ENCODE results near the gene CRHBP. TPM values are rescaled to one million over a fixed set of nuclear protein-coding genes. Genes with fewer than 3 reads are reported as not detected.
"Not testable (repeated sequence)": the region's sequence is repeated elsewhere in the genome, so short reads cannot be mapped to it uniquely, and the experiment has no call there.

The CRHBP gene
- polyA plus RNA-seq, 1 donor = 0.45 TPM

DNA sequence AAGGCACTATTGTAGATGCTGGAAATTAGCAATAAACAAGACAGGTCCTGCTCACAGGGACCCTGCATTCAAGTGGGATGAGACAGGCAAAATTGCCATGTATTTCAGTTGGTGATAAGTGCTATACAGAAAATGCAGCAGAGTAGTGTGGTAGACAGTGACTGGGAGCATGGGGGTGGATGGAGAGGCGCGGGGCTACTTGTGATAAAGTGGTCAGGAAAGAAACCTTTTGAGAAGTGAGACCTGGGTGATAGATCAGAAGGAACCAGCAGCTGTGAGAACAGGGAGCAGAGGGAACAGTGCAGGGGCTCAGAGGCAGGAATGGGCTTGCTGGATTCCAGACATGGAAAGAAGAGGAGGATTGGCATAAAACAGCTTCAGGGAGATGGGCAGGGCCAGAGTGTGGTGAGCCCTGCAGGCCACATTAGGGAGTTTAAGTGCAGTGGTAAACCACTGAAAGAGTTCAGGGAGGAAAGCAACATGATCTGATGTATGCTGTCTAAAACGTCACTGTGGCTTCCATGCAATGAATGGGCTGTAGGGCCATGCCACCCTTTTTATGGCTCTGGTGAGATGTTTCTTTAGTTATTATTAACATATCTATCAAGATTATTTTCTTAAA is 7.3 kb downstream of the CRHBP start:
- no peak for DNase-seq

DNA sequence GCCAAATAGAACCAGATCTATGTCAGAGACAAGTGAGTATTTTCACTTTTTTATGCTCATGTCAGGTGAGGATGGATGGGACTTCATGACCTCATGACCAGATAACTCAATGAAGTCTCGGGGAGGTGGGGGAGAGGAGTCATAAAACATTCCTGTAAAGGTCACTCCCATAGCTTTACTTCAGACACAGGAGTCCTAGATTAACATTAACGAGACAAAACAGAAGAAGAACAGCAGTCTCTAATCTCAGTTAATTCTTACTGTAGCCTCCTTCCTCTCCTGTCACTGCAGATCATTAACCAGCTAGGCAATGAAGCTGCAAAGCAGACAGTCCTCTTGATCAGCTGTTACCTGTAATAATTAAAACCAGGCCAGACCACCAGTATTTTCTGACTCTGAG is 11.2 kb downstream of the CRHBP start:
- DNase-seq = no peak

DNA sequence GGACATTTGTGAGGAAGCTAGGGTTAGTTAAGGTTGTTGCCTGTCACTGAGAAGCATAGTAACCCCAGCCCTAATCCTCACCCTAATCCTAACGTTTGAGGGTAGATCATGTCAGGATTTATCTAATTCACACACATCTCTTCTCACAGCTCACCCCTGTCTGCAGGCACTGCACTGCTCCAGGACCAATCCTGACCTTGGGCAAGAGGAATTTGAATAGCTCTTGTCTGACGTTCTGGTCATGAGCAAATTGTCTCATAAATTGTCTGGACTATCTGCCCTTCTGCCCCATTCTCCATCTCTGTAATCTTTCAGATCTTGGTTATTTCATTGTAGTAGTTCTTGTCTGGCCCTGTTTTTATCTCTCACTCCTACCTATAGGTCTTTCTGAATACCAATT is 18.7 kb downstream of the CRHBP start:
- no peak for DNase-seq

DNA sequence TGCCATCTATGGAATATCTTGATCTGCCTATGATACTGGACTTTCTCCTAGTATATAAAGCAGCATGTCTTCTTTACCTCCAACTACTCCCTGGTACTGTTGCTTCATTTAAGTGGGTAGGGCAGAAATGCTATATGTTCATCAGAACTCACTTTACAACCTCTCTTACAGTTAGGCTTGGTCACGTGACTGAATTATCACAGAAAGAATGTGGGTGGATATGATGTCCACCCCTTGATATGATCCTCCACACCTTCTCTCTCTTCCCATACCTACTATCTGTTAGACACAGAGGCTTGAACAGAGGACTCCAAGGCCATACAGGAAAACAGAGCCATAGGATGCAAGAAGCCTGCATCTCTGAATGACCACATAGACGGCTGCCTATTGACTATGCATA is 19.8 kb downstream of the CRHBP start:
- DNase-seq = no peak

DNA sequence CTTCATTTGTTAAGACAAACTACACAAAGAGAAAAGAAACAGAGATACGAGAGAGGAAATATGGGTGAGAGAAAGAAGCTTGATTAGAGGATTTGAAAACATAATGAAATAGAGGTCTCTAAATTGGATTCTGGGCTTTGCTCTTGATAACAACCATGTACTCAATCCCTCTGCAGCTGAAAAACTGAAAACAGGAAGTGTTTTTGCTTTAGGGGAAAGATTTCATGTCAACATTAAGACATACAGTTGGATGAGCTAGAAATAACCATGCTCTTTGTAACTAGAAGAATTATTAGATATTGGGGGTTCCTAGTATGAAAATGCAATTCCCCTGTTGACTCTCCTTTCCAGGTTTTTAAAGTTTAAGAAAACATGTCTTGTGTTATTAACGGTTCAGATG is 21.9 kb downstream of the CRHBP start:
- no peak for DNase-seq

DNA sequence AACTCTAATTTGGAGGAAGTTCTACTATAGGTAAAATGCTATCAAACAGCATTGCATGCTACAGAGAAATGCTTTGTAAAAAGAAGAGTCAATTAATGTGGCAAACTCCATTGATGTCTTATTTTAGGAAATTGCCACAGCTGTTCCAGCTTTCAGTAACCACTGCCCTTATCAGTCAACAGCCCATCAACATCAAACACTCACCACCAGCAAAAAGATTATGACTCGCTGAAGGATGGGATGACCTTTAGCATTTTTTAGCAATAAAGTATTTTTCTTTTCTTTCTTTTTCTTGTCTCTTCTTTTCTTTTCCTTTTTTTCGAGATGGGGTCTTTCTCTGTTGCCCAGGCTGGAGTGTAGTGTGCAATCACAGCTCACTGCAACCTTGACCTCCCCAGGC is 26.0 kb downstream of the CRHBP start:
- DNase-seq = no peak

DNA sequence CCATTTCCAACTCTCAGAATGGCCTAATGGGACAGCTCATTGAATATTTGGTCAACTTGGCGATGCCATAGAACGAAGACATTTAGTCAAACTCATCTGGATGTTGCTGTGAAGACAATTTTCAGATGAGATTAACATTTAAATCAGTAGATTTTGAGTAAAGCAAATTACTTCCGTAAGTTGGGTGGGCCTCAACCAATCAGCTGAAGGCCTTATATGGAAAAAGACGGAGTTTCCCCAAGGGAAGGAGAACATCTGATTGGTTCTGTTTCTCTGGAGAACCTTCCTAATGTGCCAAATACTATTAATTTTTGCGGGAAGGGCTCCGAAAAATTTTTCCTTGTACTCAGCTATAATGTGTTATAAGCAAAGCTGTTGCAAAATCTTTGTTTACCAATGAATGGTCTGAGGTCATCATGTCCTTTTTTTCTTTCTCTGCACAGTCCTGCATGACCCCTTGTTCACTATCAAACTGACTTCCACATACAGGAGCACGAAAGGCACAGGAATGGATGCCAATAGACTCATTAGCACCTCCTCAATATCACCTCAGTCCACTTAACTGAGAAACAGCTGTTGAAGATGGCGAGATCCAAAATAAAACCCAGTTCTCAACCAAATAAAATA is 27.8 kb downstream of the CRHBP start:
- no peak for DNase-seq

DNA sequence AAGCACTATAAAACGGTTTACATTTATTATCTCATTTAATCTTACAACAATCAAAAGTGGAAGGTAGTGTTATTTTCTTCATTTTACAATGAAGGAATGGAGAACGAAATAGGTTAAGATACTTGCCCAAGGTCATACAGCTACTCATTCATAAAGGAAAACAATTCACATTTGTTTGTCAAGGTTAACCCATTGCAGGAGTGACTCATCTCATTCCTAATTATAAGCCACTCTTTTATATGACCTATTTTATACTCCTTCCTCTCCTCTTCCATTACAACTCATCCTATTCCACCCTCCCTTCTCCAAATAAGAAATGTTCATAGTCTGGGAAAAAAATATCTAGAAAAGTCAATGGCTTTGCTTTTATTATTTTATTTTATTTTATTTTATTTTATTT is 29.6 kb downstream of the CRHBP start:
- DNase-seq = no peak

DNA sequence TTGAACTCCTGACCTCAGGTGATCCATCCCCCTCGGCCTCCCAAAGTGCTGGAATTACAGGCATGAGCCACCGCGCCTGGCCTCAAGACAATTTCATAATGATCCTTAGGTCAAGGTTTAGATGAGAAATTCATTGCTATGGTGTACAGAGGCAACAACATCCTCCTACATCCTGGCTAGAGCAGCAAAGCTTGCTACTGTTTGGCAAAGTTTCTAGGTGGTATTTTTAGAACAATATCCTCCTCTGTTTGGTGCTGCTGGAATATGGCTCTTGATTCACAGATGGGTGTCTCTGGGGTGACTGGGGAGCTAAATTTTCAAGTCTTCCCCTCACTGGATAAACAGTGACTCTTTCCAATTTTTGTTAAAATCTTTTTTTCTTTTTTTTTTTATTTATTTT is 30.6 kb downstream of the CRHBP start:
- no peak for DNase-seq

DNA sequence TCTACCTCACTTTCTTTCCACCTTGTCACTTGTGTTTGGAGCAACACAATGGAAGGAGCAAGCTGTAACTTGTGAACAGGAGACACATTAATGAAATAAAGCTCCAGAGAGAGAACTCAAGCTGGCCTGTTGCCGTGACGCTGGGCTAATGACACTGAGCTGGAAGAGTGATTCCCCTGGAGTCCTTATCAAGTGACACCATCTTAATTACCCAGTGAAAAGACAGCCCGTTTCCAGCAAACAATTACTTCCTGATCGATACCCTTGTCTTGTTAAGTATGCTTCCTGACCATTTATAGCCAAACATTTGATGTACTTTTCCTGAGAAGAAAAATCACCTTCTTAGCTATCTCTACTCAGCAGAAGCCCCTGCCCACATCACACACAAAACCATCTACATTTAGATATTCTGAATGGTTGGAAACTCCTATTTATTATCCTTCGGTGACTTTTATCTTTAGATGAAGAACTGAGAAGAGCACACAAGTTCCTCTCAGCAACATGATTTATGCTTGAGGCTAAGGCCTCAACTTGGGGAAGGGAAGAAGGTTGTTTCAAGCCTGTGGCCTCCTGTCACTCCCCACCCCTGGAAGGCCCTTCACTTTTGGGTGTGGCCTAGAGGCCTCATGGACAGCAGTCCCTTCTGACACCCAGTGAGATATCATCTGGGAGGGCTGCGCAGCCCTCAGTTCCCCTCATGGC is 34.1 kb downstream of the CRHBP start:
- DNase-seq = no peak

DNA sequence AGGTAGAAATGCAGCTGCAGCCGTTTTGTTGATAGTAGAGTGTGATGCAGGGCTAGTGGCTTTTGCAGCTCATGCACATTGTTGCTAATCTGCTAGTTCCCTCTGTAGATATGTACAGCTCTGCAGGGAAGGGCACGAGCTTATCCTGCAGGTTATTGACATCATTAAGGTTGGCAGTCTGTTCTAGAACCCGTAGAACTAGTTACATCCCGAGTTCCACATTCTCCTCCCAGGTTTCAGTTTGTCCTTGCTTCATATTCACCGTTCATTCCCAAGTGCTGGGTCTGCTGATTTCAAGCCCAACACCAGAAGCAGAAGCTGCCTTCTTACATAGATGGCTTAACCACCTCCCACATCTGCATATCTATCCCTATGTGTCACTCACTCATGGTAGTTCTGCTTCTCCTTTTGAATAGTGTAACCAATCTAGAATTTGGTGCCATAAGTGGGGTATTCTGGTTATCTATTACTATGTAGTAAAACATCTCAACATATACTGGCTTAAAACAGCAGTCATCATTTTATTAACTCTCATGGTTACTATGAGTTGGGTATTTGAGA is 38.1 kb downstream of the CRHBP start:
- DNase-seq = no peak

DNA sequence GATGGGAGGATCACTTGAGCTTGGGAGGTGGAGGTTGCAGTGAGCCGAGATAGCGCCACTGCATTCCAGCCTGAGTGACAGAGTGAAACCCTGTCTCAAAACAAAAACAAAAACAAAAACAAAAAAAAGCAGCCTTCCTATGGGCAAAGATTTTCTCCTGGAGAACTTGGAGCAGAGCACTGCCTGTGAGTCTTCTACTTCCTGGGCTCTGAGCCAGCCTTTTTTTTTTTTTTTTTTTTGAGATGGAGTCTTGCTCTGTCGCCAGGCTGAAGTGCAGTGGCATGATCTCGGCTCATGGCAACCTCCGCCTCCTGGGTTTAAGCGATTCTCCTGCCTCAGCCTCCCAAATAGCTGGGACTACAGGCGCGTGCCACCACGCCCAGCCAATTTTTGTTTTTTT is 40.6 kb downstream of the CRHBP start:
- DNase-seq = not testable (repeated sequence)

DNA sequence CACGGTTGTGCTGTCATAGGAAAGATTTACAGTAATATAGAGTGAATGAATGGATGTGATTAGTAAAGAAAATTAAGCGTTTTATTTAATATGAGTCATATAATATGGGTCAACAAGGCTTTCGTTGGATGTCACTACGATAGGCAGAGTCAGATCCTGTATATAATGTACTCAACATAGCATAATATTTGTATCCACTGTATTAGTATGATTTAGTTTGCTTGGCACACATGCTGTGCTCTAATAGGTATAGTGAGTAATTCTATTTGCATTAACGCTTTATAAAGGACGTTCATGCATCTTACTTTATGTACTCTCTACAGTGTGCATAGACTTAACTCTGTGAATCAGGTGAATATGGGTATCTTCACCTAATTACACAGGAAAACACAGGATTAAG is 41.5 kb downstream of the CRHBP start:
- no peak for DNase-seq

DNA sequence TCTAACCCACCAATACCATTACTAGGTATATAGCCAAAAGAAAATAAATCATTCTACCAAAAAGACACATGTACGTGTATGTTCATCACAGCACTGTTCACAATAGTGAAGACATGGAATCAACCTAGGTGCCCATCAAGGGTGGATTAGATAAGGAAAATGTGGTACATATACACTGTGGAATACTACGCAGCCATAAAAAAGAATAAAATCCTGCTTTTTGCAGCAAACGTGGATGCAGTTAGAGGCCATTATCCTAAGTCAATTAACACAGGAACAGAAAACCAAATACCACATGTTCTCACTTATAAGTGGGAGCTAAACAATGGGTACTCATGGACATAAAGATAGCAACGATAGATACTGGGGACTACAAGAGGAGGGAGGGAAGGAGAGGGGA is 45.4 kb downstream of the CRHBP start:
- DNase-seq = not testable (repeated sequence)

DNA sequence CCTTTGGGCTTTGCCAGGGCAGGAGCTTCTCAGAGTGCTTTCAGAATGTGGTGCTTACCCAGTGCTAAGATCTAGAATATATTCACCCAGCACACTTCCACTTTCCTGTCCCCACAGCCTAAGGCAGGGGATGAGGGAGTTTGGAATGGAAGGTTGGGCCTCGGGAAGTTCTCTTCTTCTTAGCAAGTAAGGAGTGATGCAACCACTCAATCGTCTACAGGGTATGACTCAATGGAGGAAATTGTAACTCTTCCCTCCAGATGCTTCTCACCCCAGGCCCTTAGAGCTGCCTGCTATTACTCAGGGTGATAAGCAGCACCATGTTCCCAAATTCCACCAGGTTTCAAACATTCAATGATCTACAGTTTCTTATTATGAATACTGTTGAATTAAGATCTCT is 46.6 kb downstream of the CRHBP start:
- DNase-seq = no peak

DNA sequence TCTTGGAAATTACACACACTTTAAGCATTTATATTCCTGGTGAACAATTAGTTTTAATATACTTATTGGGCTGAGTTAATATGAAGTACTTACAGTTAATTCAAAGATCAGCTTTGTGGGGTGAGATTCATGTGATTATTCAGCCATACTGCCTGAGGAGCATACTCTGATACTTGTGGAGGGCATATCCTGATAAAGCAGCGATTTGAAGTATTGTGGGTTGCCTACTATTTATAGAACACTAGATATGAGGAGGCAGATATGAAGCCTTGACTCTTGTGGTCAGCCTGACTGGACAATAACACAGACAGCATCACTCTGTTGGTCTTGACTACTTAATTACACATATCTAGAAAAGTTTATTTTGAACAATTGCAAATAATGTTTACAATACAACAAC is 50.4 kb downstream of the CRHBP start:
- no peak for DNase-seq

DNA sequence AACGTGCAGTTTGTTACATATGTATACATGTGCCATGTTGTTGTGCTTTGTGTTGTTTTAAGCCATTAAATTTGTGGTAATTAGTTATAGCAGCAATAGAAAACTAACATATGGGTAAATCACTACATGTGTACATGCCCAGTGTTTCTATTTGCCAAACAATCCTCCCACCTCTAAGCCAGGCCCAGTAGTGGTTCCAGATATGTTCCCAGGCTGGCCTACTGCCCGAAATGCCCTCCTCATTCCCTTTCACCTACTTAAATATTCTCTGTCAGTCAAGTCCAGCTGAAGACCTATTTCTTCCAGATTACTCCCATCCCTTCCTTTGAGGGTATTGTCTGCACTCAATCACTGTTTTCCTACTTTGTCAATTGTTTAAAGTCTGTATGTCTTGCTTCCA is 53.3 kb downstream of the CRHBP start:
- DNase-seq = no peak

DNA sequence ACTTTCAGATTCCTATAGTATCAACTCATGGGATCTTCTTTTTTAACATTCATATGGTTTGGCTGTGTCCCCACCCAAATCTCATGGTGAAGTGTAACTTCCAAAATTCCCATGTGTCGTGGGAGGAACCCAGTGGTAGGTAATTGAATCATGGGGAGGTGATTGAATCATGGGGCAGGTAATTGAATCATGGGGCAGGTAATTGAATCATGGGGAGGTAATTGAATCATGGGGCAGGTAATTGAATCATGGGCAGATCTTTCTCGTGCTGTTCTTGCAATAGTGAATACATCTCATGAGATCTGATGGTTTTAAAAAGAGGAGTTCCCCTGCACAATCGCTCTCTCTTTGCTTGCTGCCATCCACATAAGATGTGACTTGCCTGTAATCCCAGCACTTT is 55.6 kb downstream of the CRHBP start:
- no peak for DNase-seq

DNA sequence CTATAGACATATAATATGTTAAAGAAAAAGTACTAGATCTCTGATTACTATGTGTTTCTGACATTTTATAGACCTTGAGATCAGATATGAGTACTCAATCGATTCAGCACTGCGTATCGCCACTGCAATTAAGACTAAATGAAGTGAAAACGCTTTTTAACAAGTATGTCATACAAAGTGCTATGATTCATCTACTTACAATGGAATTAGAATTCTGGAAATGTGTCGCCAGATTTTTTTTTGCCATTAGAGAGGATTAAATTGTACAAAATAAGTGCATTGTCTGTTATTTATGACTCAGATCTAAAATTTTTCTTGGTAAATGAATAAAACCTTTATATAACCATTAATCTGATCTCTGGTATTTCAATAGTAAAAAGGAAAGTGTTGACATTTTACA is 57.4 kb downstream of the CRHBP start:
- DNase-seq = no peak

DNA sequence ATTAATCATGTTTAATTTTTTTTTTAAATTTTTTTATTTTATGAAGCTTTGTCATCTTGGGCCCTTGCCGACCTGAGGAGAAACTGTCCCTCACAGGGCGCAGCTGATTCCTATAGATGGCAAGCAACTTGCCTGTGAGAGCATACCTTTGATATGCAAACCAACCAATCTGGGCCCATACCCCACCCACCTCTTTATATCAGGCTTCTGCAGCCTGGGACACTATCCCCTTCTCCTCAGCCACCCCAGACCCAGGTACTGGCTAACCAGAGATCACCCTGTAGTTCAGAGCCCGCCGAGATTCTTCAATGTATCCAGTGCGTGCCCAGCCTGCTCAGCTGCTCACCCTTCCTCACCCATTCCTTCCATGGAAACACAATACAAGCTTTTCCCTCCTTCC is 58.7 kb downstream of the CRHBP start:
- DNase-seq = no peak

DNA sequence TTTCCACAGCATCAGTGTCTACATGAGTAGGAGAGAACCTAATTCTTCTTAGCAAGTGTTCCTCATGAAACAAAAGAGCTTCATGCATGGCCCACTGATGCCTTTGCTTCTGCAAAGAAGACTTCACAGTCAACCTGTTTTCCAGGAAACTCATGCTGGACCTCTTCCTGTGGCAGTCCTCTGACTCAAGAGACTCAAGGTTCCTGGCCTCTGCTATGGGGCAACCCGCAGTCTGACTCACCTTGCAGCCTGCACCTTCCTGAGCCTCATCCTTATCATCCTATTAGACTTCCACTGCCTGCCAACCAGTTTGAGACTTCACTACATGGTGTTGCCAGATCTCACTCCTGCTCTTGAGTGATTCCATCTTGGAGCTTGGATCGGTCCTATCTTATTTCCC is 59.8 kb downstream of the CRHBP start:
- DNase-seq = no peak

DNA sequence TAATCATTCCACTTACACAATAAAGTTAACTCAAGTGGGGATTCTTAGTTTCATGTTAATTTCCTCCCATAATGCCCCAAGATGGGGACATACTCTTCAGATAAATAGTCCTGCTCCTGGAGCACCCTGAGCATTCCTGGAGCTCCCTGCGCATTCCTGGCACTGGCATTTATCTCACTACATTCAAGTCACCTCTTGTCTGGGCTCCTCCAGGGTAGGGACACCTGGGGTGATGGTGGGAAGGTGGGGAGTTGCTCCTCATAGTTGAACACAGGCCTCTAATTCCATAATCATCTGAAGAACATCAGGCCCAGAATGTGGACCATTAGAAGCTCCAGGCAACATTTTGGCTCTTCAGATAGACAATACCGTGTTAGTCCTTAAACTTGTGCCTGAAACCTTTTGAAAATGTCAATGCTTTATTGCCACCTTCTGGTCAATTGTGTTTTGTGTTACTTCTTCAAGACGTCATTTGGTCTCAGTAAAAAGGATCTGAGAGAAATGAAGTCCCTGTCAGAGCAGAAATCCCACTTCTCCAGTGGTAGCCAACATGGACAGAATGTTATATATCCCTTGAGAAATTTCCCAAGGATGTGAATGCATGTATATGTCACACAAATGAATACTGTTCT is 63.2 kb downstream of the CRHBP start:
- peak; percentile 29 for DNase-seq

DNA sequence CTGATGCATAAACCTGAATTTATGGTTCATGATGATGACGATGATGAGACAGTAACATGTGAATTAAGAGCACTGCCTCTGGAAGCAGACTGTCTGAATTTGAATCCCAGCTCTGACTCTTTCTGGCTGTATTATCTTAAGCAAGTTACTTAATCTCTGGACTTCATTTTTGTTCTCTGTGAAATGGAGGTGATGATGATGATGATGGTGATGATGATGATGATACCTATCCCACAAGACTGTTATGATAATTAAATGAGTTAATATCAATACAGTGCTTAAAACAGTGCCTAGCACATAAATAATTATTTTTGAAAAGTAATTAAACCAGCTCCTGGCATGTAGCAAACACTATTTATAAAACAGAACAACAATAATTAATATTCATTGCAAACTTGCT is 64.1 kb downstream of the CRHBP start:
- DNase-seq = peak; percentile 2

DNA sequence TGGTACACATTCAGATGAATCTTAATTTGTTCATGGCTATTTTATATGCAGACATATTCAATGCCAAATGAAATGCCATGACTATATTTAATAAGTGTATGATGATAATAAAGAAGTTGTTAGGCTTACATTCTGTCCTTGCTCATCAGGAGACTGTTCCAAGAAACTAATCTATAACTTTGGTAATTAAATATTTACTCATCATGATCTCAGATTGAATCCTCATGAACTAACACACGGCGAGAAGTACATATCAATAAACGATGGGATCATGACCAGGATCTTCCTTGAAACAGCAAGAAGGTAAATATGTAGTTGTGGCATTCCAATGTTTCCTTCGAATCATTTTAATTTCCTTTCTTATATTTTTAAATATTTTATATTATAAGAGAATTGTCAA is 64.8 kb downstream of the CRHBP start:
- DNase-seq = no peak
